Measurements from ENCODE around the gene NANOS3. TPM values are rescaled to one million over a fixed set of nuclear protein-coding genes. Genes with fewer than 3 reads are reported as not detected.

Gene NANOS3
- total and polyA plus RNA-seq, 9 of the 15 experiments (the other 6 are each of a cell fraction or from before 2014, with no cell fraction given), result not detected

DNA sequence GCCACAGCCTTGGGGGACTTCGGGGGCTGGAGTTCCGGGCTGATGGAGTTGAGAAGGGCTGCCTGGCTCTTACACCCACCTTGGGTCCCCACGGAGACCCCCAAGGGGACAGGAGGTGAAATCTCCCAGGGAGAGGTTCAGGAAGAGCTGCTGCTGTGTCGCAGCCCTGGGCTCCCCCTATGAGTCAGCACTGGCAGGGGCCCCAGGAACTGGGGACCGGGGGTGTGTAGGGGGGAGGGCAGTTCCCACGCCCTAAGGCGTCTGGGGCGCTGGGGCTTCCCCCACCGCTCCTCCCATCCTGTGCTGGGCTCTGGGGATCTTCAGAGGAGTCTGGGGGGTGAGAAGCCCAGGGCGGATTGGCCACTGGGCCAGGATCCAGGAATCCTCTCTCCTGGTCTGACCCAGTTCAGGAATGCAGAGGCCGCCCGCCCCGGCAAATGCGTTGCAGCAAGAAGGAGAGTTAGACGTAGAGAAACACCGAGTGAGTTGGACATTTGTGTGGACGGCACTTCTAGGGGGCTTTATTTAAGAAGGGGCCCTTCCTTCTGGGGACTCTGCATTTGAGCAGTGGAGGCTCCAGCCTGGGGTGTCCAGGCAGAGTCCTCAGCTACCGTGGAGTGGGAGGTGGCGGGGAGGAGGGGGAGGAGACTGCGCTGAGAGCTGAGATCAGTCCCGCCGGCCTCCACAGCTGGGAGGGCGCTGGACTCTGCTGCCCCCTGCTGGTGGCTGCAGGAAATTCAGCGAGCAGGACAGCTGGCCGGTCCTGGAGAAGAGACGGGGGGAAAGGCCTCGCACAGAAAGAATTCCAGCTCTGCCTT is 15.0 kb upstream of the NANOS3 start (continued):
- TF ChIP-seq, protein P1, sequence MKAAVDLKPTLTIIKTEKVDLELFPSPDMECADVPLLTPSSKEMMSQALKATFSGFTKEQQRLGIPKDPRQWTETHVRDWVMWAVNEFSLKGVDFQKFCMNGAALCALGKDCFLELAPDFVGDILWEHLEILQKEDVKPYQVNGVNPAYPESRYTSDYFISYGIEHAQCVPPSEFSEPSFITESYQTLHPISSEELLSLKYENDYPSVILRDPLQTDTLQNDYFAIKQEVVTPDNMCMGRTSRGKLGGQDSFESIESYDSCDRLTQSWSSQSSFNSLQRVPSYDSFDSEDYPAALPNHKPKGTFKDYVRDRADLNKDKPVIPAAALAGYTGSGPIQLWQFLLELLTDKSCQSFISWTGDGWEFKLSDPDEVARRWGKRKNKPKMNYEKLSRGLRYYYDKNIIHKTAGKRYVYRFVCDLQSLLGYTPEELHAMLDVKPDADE (conservative IDR thresholded peaks at IDR 0.05; ENCODE audit: control insufficient read depth, low read depth, low read length), result no peak
- TF ChIP-seq RBFOX2 (IDR thresholded peaks at IDR 0.05; ENCODE audit: low read depth, low read length) (peak; percentile 70), BMI1 (IDR thresholded peaks at IDR 0.05; ENCODE audit: low read length) (no peak), PHF21A (IDR thresholded peaks at IDR 0.05; ENCODE audit: borderline replicate concordance, low read depth) (no peak), PHB (CRISPR knock-in tag; IDR thresholded peaks at IDR 0.05) (no peak), ZNF3 (CRISPR knock-in tag; IDR thresholded peaks at IDR 0.05) (no peak), ZNF263 (CRISPR knock-in tag; IDR thresholded peaks at IDR 0.05; ENCODE audit: borderline replicate concordance) (peak; percentile 96), DACH1 (IDR thresholded peaks at IDR 0.05; ENCODE audit: partially characterized antibody) (peak; percentile 66), ELF2 (CRISPR knock-in tag; IDR thresholded peaks at IDR 0.05) (peak; percentile 33; the same call in 1 of the 2 replicates), ZNF217 (CRISPR knock-in tag; IDR thresholded peaks at IDR 0.05) (no peak), ZC3H8 (IDR thresholded peaks at IDR 0.05) (no peak), ZNF780A (CRISPR knock-in tag; IDR thresholded peaks at IDR 0.05) (no peak)
- TF ChIP-seq, protein P2, sequence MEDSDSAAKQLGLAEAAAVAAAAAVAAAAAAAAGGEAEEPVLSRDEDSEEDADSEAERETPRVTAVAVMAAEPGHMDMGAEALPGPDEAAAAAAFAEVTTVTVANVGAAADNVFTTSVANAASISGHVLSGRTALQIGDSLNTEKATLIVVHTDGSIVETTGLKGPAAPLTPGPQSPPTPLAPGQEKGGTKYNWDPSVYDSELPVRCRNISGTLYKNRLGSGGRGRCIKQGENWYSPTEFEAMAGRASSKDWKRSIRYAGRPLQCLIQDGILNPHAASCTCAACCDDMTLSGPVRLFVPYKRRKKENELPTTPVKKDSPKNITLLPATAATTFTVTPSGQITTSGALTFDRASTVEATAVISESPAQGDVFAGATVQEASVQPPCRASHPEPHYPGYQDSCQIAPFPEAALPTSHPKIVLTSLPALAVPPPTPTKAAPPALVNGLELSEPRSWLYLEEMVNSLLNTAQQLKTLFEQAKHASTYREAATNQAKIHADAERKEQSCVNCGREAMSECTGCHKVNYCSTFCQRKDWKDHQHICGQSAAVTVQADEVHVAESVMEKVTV (CRISPR knock-in tag; IDR thresholded peaks at IDR 0.05), result peak; percentile 93
- TF ChIP-seq, protein P3, sequence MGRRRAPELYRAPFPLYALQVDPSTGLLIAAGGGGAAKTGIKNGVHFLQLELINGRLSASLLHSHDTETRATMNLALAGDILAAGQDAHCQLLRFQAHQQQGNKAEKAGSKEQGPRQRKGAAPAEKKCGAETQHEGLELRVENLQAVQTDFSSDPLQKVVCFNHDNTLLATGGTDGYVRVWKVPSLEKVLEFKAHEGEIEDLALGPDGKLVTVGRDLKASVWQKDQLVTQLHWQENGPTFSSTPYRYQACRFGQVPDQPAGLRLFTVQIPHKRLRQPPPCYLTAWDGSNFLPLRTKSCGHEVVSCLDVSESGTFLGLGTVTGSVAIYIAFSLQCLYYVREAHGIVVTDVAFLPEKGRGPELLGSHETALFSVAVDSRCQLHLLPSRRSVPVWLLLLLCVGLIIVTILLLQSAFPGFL (CRISPR knock-in tag; IDR thresholded peaks at IDR 0.05), result no peak
- TF ChIP-seq, protein P4, sequence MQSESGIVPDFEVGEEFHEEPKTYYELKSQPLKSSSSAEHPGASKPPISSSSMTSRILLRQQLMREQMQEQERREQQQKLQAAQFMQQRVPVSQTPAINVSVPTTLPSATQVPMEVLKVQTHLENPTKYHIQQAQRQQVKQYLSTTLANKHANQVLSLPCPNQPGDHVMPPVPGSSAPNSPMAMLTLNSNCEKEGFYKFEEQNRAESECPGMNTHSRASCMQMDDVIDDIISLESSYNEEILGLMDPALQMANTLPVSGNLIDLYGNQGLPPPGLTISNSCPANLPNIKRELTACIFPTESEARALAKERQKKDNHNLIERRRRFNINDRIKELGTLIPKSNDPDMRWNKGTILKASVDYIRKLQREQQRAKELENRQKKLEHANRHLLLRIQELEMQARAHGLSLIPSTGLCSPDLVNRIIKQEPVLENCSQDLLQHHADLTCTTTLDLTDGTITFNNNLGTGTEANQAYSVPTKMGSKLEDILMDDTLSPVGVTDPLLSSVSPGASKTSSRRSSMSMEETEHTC (IDR thresholded peaks at IDR 0.05), result no peak
- TF ChIP-seq, protein P5, sequence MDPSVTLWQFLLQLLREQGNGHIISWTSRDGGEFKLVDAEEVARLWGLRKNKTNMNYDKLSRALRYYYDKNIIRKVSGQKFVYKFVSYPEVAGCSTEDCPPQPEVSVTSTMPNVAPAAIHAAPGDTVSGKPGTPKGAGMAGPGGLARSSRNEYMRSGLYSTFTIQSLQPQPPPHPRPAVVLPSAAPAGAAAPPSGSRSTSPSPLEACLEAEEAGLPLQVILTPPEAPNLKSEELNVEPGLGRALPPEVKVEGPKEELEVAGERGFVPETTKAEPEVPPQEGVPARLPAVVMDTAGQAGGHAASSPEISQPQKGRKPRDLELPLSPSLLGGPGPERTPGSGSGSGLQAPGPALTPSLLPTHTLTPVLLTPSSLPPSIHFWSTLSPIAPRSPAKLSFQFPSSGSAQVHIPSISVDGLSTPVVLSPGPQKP (CRISPR knock-in tag; IDR thresholded peaks at IDR 0.05), result no peak
- TF ChIP-seq, protein P6, sequence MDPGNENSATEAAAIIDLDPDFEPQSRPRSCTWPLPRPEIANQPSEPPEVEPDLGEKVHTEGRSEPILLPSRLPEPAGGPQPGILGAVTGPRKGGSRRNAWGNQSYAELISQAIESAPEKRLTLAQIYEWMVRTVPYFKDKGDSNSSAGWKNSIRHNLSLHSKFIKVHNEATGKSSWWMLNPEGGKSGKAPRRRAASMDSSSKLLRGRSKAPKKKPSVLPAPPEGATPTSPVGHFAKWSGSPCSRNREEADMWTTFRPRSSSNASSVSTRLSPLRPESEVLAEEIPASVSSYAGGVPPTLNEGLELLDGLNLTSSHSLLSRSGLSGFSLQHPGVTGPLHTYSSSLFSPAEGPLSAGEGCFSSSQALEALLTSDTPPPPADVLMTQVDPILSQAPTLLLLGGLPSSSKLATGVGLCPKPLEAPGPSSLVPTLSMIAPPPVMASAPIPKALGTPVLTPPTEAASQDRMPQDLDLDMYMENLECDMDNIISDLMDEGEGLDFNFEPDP (CRISPR knock-in tag; IDR thresholded peaks at IDR 0.05), result no peak
- TF ChIP-seq, protein P7, sequence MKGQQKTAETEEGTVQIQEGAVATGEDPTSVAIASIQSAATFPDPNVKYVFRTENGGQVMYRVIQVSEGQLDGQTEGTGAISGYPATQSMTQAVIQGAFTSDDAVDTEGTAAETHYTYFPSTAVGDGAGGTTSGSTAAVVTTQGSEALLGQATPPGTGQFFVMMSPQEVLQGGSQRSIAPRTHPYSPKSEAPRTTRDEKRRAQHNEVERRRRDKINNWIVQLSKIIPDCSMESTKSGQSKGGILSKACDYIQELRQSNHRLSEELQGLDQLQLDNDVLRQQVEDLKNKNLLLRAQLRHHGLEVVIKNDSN (CRISPR knock-in tag; IDR thresholded peaks at IDR 0.05), result no peak
